Measurements from ENCODE around the gene CBX7. TPM values are rescaled to one million over a fixed set of nuclear protein-coding genes. Genes with fewer than 3 reads are reported as not detected.
A peak's percentile ranks its signal among the peaks of the same experiment; 100 is the strongest.

Gene CBX7
- total and polyA plus RNA-seq, 9 of the 15 experiments (the other 6 are each of a cell fraction or from before 2014, with no cell fraction given), result 0.04 to 5.2 (median 2.8) TPM

DNA sequence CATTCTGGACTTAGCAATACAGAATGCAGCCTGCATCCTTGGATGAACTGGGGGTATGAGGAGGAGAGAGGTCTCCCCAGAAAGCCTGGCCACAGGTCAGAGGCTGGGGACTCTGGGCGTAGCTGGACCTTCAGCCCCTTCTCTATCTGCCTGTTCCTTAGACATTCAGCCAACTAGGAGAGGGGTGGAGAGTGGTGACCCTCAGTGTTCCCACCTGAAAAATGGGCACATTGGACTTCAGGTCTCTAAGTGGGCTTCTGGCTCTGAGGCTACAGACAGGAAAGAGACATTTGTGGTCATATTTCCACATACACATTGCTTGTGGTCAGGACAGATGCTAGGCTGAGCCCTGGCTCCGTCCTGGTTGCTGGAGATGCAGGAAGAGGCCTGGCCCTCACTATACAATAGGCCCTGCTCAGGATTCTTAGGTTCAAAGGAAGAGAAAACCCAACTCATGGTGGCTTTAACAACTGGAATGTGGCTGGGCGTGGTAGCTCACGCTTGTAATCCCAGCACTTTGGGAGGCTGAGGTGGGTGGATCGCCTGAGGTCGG, 30.1 kb upstream of the CBX7 start:
- Histone ChIP-seq H3K27ac (ENCODE audit: extremely low read depth, low read depth, low read length) (no peak overlapping the region), H4K20me1 (replicated peaks; ENCODE audit: control insufficient read depth, insufficient read depth, low read length) (no peaks in the 10 kb centered on the region), H3K9ac (ENCODE audit: insufficient read depth in 1 of 2, low read depth in 2 of 2, low read length in 2 of 2) (no peak overlapping the region), H3K9me1 (ENCODE audit: control insufficient read depth, insufficient read depth, low read length) (no peaks in the 10 kb centered on the region), H3K27me3 (ENCODE audit: control insufficient read depth in 2 of 2, insufficient read depth in 2 of 2, low read length in 2 of 2) (no peaks in the 10 kb centered on the region), H3K79me2 (ENCODE audit: control insufficient read depth, insufficient read depth, low read length) (no peaks in the 10 kb centered on the region), H3K9me3 (replicated peaks; ENCODE audit: control insufficient read depth, insufficient read depth, low read depth, low read length) (no peaks in the 10 kb centered on the region), H3K4me1 (replicated peaks in 1 of 2; ENCODE audit: control insufficient read depth in 2 of 2, insufficient read depth in 2 of 2, low read length in 2 of 2) (peaks cover 5 to 34% of the 10 kb centered on the region in 2 experiments; a peak in 3 of 5 replicates), H3K36me3 (ENCODE audit: control insufficient read depth, insufficient read depth, low read length) (no peaks in the 10 kb centered on the region), H2AFZ (ENCODE audit: low read depth, low read length) (no peak overlapping the region), H3K4me2 (ENCODE audit: insufficient read depth, low read length) (no peak overlapping the region), H3K4me3 (no peak overlapping the region)
- TF ChIP-seq RBM25 (IDR thresholded peaks at IDR 0.05; ENCODE audit: low read depth, low read length, severe bottlenecking) (peak; percentile 35), ADNP (tag; IDR thresholded peaks at IDR 0.05) (peak; percentile 66), SMARCE1 (IDR thresholded peaks at IDR 0.05) (no peak), BCOR (IDR thresholded peaks at IDR 0.05) (peak; percentile 33; the same call in 1 of the 2 replicates)
- TF ChIP-seq, protein P1, sequence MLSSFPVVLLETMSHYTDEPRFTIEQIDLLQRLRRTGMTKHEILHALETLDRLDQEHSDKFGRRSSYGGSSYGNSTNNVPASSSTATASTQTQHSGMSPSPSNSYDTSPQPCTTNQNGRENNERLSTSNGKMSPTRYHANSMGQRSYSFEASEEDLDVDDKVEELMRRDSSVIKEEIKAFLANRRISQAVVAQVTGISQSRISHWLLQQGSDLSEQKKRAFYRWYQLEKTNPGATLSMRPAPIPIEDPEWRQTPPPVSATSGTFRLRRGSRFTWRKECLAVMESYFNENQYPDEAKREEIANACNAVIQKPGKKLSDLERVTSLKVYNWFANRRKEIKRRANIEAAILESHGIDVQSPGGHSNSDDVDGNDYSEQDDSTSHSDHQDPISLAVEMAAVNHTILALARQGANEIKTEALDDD (IDR thresholded peaks at IDR 0.05), result no peak
- TF ChIP-seq, protein P2, sequence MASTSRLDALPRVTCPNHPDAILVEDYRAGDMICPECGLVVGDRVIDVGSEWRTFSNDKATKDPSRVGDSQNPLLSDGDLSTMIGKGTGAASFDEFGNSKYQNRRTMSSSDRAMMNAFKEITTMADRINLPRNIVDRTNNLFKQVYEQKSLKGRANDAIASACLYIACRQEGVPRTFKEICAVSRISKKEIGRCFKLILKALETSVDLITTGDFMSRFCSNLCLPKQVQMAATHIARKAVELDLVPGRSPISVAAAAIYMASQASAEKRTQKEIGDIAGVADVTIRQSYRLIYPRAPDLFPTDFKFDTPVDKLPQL (IDR thresholded peaks at IDR 0.05; ENCODE audit: extremely low read depth, insufficient read length), result no peak
- intact Hi-C loops (cut with micrococcal nuclease), result no loop called here
- 64% methylated on average over 4 of the region's 6 CpGs for WGBS (ENCODE audit: insufficient coverage, low coverage, missing lambda C conversion rate)
- DNase-seq (ENCODE audit: extremely low read depth in 1 of 4, low spot score in 3 of 4) (no peak), ATAC-seq (no peak), FAIRE-seq (no peak)
- BruUV-seq (replicated peaks), result no TSS peak
- in situ Hi-C loops (cut with MboI), result no loop called here
- POLR2A ChIA-PET, result interaction anchor here (0.7 to 1.8 kb wide), 4 partner anchors 18 to 135 kb away, joined by 3 to 6 read pairs (median 4); no protein-coding TSS in a partner anchor
- CTCF ChIA-PET (ENCODE audit: low intra/inter-chr PET ratio), result interaction anchor here (0.6 kb wide), 1 partner anchor 43 kb away, joined by 4 read pairs; no protein-coding TSS in a partner anchor

Measured in K562 (cell line).